ENCODE data around the gene CBLN4.

Gene CBLN4
- total RNA-seq: 0 to 0.04 reads per million in 2 donors

DNA sequence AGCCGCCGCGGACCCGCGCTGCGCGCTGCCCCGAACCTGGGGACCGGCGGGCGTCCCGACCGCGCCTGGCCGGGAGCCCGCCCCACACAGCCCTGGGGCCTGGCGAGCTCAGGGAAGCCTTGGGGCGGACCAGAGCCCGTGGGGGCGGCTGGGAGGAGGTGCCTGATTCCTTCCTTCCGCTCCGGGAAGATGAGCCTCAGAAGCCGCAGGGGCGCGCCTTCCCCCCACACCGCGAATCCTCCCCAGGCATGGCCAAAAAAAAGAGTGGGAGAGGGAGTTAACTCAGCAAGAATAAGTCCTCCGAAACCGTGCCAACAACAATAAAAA lies at the start of gene CBLN4:
CBLN4 (minus strand) TSS at position 131 of the 327 bp plus-strand sequence. CDS start 1,348 bp downstream, outside the sequence.
- DNase-seq: no peak

DNA sequence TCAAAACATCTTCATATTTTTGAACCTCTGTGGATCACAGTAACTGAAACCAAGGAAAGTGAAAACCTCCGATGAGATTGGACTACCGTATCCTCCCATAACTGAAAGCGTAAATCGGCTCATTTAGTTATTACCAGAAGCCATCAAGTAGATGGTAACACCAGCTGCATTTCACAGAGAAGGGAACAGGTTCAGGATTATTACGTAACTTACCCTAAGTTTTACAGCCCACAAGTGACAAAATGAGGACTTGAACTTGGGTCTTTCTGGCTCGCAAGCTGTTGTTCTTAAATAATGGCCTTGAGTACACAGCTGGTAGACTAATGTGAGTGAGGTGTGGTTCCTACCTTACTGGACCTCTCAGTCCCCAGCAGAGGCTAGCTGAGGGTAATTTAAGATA lies 37.9 kb upstream of the CBLN4 start:
- no peak for DNase-seq

DNA sequence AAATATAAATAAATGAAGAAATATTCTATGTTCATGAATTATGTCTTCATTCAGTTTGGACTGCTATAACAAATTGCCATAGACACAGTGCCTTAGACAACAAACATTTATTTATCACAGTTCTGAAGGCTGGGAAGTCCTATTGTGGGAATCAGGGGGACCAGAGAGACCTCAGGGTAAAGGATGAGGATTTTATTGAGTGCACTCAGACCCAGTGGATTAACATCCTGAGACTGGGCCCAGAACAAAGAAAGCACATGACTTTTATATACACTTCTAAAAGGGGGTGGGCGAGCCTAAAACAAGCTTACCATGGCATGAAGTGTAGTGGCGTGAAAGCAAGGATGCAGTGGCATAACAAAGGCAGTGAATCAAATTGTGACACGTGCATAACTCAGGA lies 26.9 kb upstream of the CBLN4 start:
- DNase-seq: no peak

DNA sequence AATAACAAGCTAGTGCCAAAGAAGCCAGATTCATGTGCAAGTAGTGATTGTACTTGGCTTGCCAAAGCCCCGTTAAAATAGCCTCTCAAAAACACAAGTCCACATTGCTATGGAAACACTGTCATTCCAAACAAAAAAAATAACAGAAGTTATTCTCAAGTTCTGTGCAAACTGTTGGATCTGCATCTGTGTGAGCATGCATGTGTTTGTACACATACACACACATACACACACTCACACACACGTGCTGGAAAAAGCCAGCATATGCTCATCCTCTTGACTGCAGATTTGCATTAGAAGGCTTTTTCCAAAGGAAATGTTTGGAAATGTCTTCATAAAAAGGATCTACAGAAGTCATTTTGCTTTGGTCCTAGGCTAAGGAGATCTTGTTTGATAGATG lies 13.4 kb upstream of the CBLN4 start:
- DNase-seq: no peak

DNA sequence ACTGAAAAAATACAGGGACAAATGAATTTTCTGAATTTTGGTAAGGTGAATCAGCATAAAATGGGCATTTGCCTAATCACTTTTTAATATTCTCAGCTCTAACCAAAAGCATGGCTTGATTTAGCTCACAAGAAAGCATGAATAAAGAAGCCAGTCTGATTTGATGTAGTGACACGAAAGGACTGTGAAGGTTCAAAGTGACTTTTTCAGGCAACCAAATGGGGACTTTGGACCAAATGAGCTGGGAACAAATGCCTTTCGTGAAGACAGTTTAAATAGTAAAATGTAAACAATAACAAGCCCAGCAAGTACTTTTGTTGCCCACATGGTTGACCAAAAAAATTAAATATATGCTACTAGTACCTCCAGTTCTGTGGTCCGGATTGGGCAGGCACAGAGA lies 12.9 kb upstream of the CBLN4 start:
- no peak for DNase-seq

DNA sequence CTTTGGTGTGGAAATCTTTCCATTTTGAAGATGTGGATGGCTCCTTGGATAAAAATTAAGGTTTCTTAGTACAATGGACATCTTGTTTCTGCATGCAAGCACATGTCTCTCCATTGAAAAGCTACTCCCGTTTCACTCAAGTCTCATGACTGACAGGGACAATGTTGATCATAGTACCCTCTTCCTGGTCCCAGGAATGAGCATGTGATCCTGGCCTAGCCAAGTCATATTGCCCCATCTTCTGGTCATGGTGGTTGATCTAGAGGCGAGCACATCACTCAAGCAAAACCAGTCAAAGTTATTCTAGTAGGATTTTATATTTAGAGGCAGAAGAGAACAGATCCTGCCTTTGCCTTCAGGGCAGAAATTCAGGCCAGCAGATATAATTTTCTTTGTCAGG lies 12.2 kb upstream of the CBLN4 start:
- DNase-seq: no peak

DNA sequence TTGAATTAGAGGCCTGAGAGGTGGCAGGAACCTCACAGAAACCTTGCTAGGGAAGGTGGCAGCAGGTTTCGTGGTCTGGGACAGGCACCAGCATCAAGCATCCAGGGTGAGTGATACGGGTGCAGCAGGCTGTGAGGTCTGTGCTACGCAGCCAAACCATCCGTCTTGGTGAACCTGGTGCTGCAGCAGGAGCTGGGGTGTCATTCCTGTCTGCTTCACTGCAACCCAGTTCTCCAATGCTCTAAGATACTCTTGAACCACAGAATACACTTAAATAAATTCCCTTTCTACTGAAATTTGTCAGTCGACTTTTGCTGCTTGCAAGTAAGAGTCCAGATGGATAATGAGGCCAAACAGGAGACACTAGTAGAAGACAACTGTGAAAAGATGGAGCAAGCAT lies 9.7 kb upstream of the CBLN4 start:
- DNase-seq: no peak

DNA sequence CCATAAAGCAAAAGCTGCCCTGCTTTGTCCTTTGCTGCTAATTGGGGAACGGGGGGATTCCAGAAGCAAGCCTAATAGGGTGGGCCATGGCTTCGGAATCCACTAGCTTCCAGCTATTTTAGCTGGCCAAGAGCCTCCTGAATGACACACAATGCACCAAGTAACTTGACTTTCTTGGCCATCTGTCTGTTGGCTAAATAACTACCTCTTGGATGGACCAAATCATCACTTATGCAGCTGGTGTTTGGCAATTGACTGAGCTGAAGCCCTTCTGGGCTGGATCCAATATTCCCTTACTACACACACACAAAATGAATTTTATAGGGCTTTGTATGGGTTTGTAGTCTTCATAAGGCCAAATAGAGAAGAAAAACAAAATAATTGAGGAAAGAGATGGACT lies 8.8 kb upstream of the CBLN4 start:
- no peak for DNase-seq

DNA sequence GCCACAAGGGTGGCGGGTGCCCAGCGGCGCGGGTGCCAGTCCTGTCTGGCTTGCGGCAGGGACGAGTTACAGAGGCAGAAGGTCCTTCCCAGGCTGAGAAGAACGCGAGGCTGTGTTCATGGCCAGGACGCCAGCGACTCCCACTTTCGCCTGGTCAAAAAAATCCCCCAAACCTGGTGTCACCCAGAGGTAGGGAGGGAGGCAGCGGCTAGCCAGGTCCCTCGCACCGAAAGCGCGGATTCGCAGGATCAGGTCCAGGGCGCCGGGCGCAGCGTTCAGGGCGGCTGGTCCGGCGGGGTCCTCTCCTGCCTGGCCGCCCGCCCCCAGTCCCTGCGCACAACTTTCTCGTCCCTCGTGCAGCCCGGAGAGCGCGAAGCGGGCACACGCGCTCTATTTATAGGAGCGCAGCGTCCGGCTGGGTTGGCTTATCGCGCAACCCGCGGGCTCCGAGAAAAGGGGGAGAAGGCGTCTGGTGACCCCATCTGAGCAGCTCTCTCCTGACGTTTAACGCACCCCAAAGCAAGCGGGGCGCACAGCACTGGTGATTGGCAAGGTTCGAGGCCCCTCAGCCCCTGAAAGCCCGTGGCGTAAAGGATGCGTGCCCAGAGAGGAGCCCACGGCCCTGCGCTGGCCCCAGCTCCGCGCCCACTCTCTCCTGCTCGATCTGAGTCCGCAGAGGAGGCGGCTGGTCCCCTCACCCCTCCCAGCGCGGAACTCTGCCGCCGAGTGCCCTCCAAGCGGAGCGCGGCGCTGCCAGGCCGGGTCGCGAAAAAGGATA lies 519 bp downstream of the CBLN4 start:
- DNase-seq: no peak

DNA sequence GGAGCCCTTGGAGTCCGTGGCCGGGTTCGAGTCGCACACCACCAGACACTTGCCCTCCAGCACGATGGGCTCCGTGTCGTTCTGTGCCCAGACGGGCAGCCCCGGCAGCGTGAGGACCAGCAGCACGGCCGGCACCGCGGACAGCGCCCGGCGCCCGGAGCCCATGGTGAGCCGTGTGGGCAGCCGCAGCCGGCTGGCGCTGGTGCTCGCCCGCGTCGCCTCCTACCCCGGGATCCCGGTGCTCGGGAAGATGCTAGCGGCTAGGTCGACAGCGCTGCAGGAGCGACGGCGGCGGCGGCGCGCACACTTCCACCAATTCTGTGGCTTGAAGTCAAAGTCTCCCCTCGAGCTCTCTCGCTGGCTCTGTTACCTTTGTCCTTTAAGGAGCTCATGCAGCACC lies 1.3 kb downstream of the CBLN4 start:
- DNase-seq: no peak

DNA sequence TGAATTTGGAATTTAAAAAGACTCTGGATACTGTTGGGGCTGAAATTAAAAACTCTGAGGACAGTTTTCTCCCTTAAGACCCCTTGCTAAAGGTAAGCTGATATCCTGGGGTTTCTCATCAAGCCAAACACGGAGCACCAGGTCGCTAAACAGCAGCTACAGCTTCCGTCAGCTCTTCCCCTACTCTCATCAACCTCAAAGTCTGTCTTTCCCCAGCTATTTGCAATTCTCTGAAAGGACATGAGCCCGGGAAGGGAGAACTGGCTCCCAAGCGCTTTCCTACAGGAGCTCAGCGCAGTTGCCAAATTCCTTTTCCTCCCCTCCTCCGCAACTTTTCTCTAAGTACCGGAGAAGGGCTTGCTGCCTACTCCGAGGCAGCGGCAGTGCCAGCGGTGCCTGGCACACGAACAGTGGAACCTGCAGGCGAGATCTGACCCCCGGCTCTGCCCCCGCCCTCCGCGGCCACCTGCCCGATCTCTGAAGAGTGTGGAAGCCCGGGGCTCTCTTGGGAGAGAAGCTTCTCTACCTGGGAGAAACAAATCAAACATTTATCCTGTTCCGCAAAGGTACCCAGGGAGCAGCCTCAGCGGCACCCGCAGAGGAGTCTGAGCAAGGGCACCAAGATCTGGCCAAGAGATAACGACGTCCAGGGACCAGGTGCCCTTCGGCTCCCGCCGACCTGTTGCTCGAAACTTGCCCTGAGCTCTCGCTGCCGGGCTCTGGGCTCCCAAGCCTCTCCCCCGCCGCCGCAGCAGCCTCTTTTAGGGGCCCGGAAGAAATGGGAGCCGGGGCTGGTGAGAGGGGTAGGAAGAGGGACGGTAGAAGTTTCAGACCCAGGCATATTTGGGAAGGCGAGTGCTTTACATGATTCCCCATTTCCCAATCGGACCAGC lies 2.2 kb downstream of the CBLN4 start:
- no peak for DNase-seq

DNA sequence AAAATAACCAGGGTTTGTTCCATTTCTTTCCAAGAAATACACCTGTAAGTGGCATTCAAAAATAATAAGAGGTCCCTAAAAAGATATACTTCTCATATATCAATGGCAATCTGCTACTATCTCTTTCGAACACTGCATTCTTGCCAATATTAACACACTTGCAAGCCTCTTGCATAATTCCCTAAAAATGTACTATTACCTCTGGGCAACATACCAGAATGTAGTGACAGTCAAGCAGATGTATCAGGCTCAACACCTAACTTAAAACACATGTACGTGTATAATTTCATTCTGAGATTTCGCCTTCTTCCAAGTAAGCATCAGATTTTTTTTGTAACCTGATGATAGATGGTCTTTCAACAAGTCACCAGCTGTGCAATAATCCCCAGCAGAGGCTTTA lies 3.4 kb downstream of the CBLN4 start:
- DNase-seq: no peak

DNA sequence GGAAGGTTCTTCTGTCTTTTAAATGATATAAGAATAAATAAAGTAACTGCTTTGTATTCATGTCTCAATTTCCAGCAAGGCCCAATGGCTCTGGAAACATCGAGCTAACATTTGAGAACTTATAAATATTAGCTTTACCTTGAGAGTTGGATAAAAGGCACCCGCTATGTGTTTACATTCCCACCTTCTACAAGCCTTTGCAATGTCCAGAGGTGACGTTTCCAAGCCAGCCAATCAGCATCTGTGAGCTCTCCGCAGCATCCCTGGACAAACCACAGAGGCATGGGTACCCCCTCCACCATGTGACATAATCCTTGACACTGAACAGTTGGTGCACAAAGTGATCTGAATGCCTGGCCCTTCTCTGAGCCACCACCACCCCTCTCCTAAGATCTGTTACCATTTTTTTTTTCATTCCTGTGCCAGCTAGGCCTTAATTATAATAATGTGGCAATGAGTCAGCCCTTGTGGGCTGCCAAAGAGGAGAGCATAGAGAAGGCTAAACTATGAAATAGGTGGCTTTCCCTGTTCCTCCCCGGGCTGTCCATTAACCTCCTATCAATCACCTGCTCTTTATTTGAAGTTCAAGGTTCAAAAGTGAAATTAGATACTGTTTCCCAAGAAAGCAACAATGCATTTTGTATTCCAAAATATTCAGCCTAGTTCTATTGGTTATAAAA lies 4.1 kb downstream of the CBLN4 start:
- DNase-seq: no peak

DNA sequence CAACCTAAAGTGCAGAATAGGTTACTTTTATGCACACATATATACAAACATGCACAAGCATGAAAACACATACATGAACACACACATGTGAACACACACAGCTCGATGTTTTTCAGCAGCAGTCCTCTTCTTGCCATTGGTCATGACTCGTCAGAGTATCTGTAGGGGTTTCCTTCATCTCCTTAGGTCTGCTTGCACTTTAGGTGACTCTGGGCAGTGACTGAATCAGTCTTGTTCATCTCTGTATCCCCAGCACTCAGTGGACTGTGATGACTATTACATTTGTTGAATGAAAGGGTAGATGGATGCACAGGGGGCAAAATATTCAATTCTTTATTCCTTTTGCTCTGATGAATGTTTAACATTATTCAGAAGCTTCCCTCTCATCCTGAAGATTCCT lies 26.8 kb downstream of the CBLN4 start:
- DNase-seq: no peak

DNA sequence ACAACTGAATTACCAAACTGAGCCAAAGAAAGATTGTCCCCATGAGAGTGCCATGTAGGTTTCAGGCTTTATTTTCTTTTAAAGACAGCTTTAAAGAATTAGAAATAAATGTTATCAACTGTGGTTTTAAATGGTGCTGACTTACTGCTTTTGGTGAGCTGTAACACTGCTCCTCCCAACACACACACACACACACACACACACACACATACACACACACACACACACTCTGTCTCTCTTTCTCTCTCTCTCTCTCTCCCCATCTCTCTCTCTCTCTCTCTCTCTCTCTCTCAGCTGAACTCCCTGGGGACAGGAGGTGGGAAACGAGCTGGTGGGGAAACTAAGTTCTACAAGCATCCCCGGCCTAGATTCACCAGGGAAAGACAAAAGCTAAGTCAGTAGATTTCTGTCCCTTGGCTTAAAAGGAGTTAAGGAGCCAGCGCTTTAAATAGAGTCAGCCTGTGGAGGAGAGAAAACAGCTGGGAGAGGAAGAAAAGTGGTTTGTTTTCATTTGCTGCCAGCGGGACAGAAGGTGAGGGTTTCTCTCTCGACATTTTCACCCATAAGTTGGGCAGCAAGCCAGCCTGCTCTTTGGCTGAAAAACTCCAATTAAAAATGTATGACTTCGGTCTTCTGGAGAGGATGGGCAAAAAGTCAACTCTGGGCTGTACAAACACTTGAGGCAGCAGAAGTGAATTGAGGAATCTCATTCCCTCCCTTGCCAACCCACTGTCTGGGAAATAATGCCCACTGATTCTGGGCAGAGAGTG lies 27.4 kb downstream of the CBLN4 start:
- no peak for DNase-seq

DNA sequence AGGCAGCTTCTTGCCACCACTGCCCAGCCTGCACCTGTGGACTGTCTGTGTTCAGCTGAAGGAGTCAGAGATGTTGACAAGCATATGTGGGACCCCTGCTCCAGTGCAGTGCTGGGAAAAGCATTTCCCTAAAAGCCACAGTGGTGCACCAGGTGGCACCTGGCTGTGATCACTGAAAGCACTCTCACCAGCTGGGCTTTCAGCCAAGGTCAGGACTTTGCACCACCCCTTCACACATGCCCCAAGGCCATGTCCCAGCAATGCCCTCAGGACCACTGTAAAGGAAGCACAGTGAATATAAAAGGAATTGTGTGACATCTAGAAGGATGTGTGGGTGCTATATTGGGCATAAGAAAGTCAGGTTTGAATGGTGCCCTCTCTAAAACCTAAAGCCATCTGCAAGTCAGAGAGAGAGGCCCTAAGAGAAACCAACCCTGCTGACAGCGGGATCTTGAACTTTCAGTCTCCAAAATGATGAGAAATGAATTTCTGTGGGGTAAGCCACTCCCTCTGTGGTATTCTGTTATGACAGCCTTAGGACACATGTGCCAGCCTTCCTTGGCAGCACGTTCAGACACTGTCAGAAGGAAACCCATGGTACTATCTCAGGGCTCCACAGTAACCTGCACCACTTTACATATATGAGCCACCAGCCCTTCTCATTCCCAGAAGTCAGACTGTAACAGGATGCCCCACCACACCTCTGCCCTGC lies 30.7 kb downstream of the CBLN4 start:
- DNase-seq: no peak

DNA sequence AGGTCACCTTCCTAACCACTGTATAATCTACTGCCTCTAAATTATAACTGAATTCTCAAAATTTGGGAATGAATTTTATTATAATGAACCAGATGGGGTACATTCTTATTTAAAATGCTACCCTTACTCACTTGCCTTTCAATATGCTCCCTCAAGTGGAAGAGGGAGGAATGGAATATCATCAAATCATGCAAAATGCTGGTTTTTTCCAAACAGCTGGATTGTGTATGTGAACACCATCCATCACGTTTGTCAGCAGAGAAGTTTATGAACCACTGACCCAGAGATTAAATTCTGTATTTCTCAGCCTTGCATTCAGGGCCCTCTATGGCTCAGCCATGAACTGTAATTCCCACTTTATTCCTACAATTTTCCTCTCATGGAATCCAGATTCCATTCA lies 40.5 kb downstream of the CBLN4 start:
- DNase-seq: no peak

DNA sequence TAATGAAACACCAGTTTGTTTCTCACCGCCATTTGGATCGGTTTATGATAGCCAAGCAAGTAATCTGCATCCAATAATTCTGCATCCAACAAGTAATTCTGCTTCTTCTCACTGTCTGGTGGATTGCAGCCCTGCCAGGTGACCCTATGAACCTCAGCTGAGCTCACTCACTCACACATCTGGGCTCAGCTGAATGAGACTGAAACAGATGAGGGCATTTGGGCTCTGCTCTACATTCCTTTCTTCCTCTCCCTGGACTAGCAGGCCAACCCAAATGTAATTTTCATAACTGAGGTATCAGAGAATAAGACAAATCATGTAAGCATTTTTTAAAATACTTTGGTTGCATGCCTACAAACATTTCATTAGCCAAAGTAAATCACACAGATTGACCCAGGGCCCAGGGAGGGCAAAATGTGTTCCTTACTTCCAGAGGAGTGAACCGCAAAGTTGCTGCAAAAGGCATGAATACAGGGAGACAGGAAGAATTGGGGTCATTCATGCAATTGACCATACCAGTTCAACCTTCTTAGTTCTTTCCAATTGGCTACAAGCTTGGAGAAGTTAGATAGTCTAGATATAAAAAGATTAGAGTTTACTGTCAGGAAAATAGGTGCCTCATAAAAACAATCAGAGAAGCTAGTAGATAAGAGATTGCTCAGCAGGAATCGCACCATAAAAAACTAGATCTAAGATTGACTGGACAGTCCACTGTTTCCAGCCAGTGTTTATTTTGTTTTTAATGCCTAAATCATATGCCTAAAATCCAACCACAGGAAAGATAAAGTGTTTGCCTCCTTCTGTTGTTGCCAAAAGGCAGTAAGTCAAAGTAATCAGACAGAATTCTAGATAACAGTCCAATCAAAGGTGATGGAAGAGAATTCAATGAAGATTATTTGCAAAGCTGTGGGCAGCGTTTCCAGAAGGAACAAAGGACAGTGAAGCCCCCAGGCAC lies 43.7 kb downstream of the CBLN4 start:
- DNase-seq: no peak

DNA sequence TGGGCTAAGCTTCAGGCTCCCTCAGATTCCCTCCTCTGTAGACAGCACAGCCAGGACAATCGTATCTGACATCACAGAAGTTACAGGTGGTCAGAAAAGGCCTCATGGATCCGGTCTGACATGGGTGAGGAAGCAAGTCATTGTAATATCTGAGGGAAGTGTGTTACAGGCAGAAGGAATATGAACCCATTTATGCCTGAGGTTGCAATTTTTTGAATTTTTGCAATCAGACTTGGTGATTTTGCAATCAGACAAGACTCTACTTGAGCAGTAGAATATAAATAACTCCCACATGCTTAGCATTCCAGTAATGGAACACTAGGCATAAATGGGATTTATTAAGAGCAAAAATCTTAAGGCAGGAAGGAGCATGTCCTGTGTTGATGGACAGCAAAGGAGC lies 52.1 kb downstream of the CBLN4 start:
- no peak for DNase-seq

DNA sequence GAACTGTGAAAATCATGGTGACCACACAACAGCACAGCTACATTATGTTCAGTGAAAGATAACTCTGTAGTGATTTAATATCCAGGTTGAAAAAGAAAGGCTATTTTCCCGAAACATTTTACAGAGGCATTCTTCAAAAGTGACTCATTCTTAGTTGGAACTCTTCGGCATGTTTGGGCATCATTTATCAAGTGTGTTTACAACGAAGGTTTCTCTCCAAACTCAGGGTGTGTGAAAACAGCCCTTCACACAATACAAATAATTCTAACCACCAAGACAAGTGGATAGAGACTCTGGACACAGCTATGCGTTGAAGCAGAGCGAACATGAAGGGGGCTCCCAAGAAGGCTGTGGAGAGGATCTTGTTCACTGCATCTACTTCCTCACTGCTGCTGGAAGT lies 57.6 kb downstream of the CBLN4 start:
- DNase-seq: no peak
